ENCODE data around the gene POLR2A.
A peak's percentile ranks its signal among the peaks of the same experiment; 100 is the strongest.

Gene POLR2A

GRCh38 chr17:7460850-7461660 is 23.1 kb upstream of the POLR2A start:
- Histone ChIP-seq H3K36me3 (ENCODE audit: control insufficient read depth in 5 of 5, insufficient read depth in 5 of 5, low read length in 5 of 5) (peaks cover 0 to 36% (median 27%) of the 10 kb centered on the region in 5 donors), H3K27me3 (ENCODE audit: control insufficient read depth in 5 of 5, insufficient read depth in 4 of 5, low read length in 5 of 5) (no peaks in the 10 kb centered on the region), H3K4me3 (ENCODE audit: low read depth in 1 of 5, low read length in 5 of 5) (no peak overlapping the region), H3K4me1 (ENCODE audit: control insufficient read depth in 5 of 5, insufficient read depth in 5 of 5, low read length in 5 of 5) (peaks cover 0 to 20% (median 9%) of the 10 kb centered on the region in 5 donors), H3K9me3 (ENCODE audit: control insufficient read depth in 5 of 5, low read length in 5 of 5) (no peaks in the 10 kb centered on the region), H3K9ac (ENCODE audit: low read length in 5 of 5) (no peak overlapping the region), H3K27ac (ENCODE audit: low read depth, low read length) (no peak overlapping the region)

- H3K27ac ChIP-seq (ENCODE audit: low read depth, low read length): no peak overlapping the region
- H3K36me3 ChIP-seq (ENCODE audit: control insufficient read depth in 5 of 5, insufficient read depth in 5 of 5, low read length in 5 of 5): peaks cover 0 to 48% (median 33%) of the 10 kb centered on the region in 5 donors
- H3K4me1 ChIP-seq (ENCODE audit: control insufficient read depth in 5 of 5, insufficient read depth in 5 of 5, low read length in 5 of 5): peaks cover 0 to 30% (median 15%) of the 10 kb centered on the region in 5 donors
These were observed 21.4 kb upstream of the POLR2A start for GRCh38 chr17:7462474-7463371.

GRCh38 chr17:7463372-7463846 is 20.8 kb upstream of the POLR2A start:
- Histone ChIP-seq H3K27me3 (ENCODE audit: control insufficient read depth in 5 of 5, insufficient read depth in 4 of 5, low read length in 5 of 5) (no peaks in the 10 kb centered on the region), H3K36me3 (ENCODE audit: control insufficient read depth in 5 of 5, insufficient read depth in 5 of 5, low read length in 5 of 5) (peaks cover 0 to 48% (median 33%) of the 10 kb centered on the region in 5 donors)

More at GRCh38 chr17:7462474-7463371, 21.4 kb upstream of the POLR2A start:
- H3K4me3 ChIP-seq (ENCODE audit: low read depth in 1 of 5, low read length in 5 of 5): no peak overlapping the region
- no peaks in the 10 kb centered on the region for H3K9me3 ChIP-seq (ENCODE audit: control insufficient read depth in 5 of 5, low read length in 5 of 5)
- H3K27me3 ChIP-seq (ENCODE audit: control insufficient read depth in 5 of 5, insufficient read depth in 4 of 5, low read length in 5 of 5): no peaks in the 10 kb centered on the region
- no peak overlapping the region for H3K9ac ChIP-seq (ENCODE audit: low read length in 5 of 5)

GRCh38 chr17:7464081-7464480 is 20.1 kb upstream of the POLR2A start:
- H3K4me1 ChIP-seq (ENCODE audit: control insufficient read depth in 5 of 5, insufficient read depth in 5 of 5, low read length in 5 of 5): peaks cover 0 to 39% (median 25%) of the 10 kb centered on the region in 5 donors
- no peaks in the 10 kb centered on the region for H3K9me3 ChIP-seq (ENCODE audit: control insufficient read depth in 5 of 5, low read length in 5 of 5)
- H3K36me3 ChIP-seq (ENCODE audit: control insufficient read depth in 5 of 5, insufficient read depth in 5 of 5, low read length in 5 of 5): peaks cover 0 to 50% (median 33%) of the 10 kb centered on the region in 5 donors
- H3K27me3 ChIP-seq (ENCODE audit: control insufficient read depth in 5 of 5, insufficient read depth in 4 of 5, low read length in 5 of 5): no peaks in the 10 kb centered on the region
- H3K9ac ChIP-seq (ENCODE audit: low read length in 5 of 5): no peak overlapping the region
- no peak overlapping the region for H3K27ac ChIP-seq (ENCODE audit: low read depth, low read length)
- no peak overlapping the region for H3K4me3 ChIP-seq (ENCODE audit: low read depth in 1 of 5, low read length in 5 of 5)

More at GRCh38 chr17:7463372-7463846, 20.8 kb upstream of the POLR2A start:
- no peak overlapping the region for H3K27ac ChIP-seq (ENCODE audit: low read depth, low read length)
- peaks cover 0 to 33% (median 19%) of the 10 kb centered on the region in 5 donors for H3K4me1 ChIP-seq (ENCODE audit: control insufficient read depth in 5 of 5, insufficient read depth in 5 of 5, low read length in 5 of 5)
- no peak overlapping the region for H3K9ac ChIP-seq (ENCODE audit: low read length in 5 of 5)
- H3K4me3 ChIP-seq (ENCODE audit: low read depth in 1 of 5, low read length in 5 of 5): no peak overlapping the region
- no peaks in the 10 kb centered on the region for H3K9me3 ChIP-seq (ENCODE audit: control insufficient read depth in 5 of 5, low read length in 5 of 5)

GRCh38 chr17:7465597-7466275 is 18.4 kb upstream of the POLR2A start:
- no peak overlapping the region for H3K4me3 ChIP-seq (ENCODE audit: low read depth in 1 of 5, low read length in 5 of 5)
- peak overlapping the region; percentile 72 for H3K27ac ChIP-seq (ENCODE audit: low read depth, low read length)
- H3K36me3 ChIP-seq (ENCODE audit: control insufficient read depth in 5 of 5, insufficient read depth in 5 of 5, low read length in 5 of 5): peaks cover 0 to 50% (median 33%) of the 10 kb centered on the region in 5 donors
- no peaks in the 10 kb centered on the region for H3K27me3 ChIP-seq (ENCODE audit: control insufficient read depth in 5 of 5, insufficient read depth in 4 of 5, low read length in 5 of 5)
- no peak overlapping the region for H3K9ac ChIP-seq (ENCODE audit: low read length in 5 of 5)
- H3K9me3 ChIP-seq (ENCODE audit: control insufficient read depth in 5 of 5, low read length in 5 of 5): no peaks in the 10 kb centered on the region
- H3K4me1 ChIP-seq (ENCODE audit: control insufficient read depth in 5 of 5, insufficient read depth in 5 of 5, low read length in 5 of 5): peaks cover 0 to 35% (median 27%) of the 10 kb centered on the region in 5 donors

- H3K27ac ChIP-seq (ENCODE audit: low read depth, low read length): peak overlapping the region; percentile 72
- no peak overlapping the region for H3K4me3 ChIP-seq (ENCODE audit: low read depth in 1 of 5, low read length in 5 of 5)
- H3K4me1 ChIP-seq (ENCODE audit: control insufficient read depth in 5 of 5, insufficient read depth in 5 of 5, low read length in 5 of 5): peaks cover 0 to 37% (median 30%) of the 10 kb centered on the region in 5 donors
- H3K27me3 ChIP-seq (ENCODE audit: control insufficient read depth in 5 of 5, insufficient read depth in 4 of 5, low read length in 5 of 5): no peaks in the 10 kb centered on the region
- peaks cover 0 to 50% (median 33%) of the 10 kb centered on the region in 5 donors for H3K36me3 ChIP-seq (ENCODE audit: control insufficient read depth in 5 of 5, insufficient read depth in 5 of 5, low read length in 5 of 5)
- no peaks in the 10 kb centered on the region for H3K9me3 ChIP-seq (ENCODE audit: control insufficient read depth in 5 of 5, low read length in 5 of 5)
- peak overlapping the region in 2 of 5 donors; percentile 55 to 56 for H3K9ac ChIP-seq (ENCODE audit: low read length in 5 of 5)
These were observed 17.9 kb upstream of the POLR2A start for GRCh38 chr17:7466318-7466638.

- no peaks in the 10 kb centered on the region for H3K27me3 ChIP-seq (ENCODE audit: control insufficient read depth in 5 of 5, insufficient read depth in 4 of 5, low read length in 5 of 5)
- peaks cover 0 to 39% (median 34%) of the 10 kb centered on the region in 5 donors for H3K4me1 ChIP-seq (ENCODE audit: control insufficient read depth in 5 of 5, insufficient read depth in 5 of 5, low read length in 5 of 5)
- H3K4me3 ChIP-seq (ENCODE audit: low read depth in 1 of 5, low read length in 5 of 5): no peak overlapping the region
- H3K9ac ChIP-seq (ENCODE audit: low read length in 5 of 5): peak overlapping the region in 2 of 5 donors; percentile 55 to 56
- peak overlapping the region; percentile 72 for H3K27ac ChIP-seq (ENCODE audit: low read depth, low read length)
- H3K9me3 ChIP-seq (ENCODE audit: control insufficient read depth in 5 of 5, low read length in 5 of 5): no peaks in the 10 kb centered on the region
- peaks cover 0 to 49% (median 32%) of the 10 kb centered on the region in 5 donors for H3K36me3 ChIP-seq (ENCODE audit: control insufficient read depth in 5 of 5, insufficient read depth in 5 of 5, low read length in 5 of 5)
These were observed 17.4 kb upstream of the POLR2A start for GRCh38 chr17:7466639-7467341.

GRCh38 chr17:7467498-7467897 is 16.7 kb upstream of the POLR2A start:
- no peak overlapping the region for H3K4me3 ChIP-seq (ENCODE audit: low read depth in 1 of 5, low read length in 5 of 5)
- H3K9me3 ChIP-seq (ENCODE audit: control insufficient read depth in 5 of 5, low read length in 5 of 5): no peaks in the 10 kb centered on the region
- H3K27me3 ChIP-seq (ENCODE audit: control insufficient read depth in 5 of 5, insufficient read depth in 4 of 5, low read length in 5 of 5): no peaks in the 10 kb centered on the region
- H3K9ac ChIP-seq (ENCODE audit: low read length in 5 of 5): peak overlapping the region in 1 of 5 donors; percentile 9
- peak overlapping the region; percentile 51 for H3K27ac ChIP-seq (ENCODE audit: low read depth, low read length)
- peaks cover 0 to 42% (median 36%) of the 10 kb centered on the region in 5 donors for H3K4me1 ChIP-seq (ENCODE audit: control insufficient read depth in 5 of 5, insufficient read depth in 5 of 5, low read length in 5 of 5)
- peaks cover 0 to 42% (median 28%) of the 10 kb centered on the region in 5 donors for H3K36me3 ChIP-seq (ENCODE audit: control insufficient read depth in 5 of 5, insufficient read depth in 5 of 5, low read length in 5 of 5)

- Histone ChIP-seq H3K4me1 (ENCODE audit: control insufficient read depth in 5 of 5, insufficient read depth in 5 of 5, low read length in 5 of 5) (peaks cover 0 to 42% (median 36%) of the 10 kb centered on the region in 5 donors), H3K4me3 (ENCODE audit: low read depth in 1 of 5, low read length in 5 of 5) (no peak overlapping the region), H3K27ac (ENCODE audit: low read depth, low read length) (no peak overlapping the region), H3K9me3 (ENCODE audit: control insufficient read depth in 5 of 5, low read length in 5 of 5) (no peaks in the 10 kb centered on the region), H3K9ac (ENCODE audit: low read length in 5 of 5) (peak overlapping the region in 1 of 5 donors; percentile 14), H3K36me3 (ENCODE audit: control insufficient read depth in 5 of 5, insufficient read depth in 5 of 5, low read length in 5 of 5) (peaks cover 0 to 34% (median 20%) of the 10 kb centered on the region in 5 donors), H3K27me3 (ENCODE audit: control insufficient read depth in 5 of 5, insufficient read depth in 4 of 5, low read length in 5 of 5) (no peaks in the 10 kb centered on the region)
These were observed 15.9 kb upstream of the POLR2A start for GRCh38 chr17:7468290-7468689.

Data from subcutaneous abdominal adipose tissue (tissue), 5 donors.